Measurements from ENCODE around the gene NPIPB8. TPM values are rescaled to one million over a fixed set of nuclear protein-coding genes. Genes with fewer than 3 reads are reported as not detected.

The NPIPB8 gene
- total and polyA plus RNA-seq, 2 of the 13 experiments (the other 11 are each of a cell fraction or from before 2014, with no cell fraction given): 0.49 to 2.3 TPM

GRCh38 chr16:28609631-28610594, 28.0 kb upstream of the NPIPB8 start, which contains the start of gene SULT1A1 (continued):
- TF ChIP-seq, protein P1, sequence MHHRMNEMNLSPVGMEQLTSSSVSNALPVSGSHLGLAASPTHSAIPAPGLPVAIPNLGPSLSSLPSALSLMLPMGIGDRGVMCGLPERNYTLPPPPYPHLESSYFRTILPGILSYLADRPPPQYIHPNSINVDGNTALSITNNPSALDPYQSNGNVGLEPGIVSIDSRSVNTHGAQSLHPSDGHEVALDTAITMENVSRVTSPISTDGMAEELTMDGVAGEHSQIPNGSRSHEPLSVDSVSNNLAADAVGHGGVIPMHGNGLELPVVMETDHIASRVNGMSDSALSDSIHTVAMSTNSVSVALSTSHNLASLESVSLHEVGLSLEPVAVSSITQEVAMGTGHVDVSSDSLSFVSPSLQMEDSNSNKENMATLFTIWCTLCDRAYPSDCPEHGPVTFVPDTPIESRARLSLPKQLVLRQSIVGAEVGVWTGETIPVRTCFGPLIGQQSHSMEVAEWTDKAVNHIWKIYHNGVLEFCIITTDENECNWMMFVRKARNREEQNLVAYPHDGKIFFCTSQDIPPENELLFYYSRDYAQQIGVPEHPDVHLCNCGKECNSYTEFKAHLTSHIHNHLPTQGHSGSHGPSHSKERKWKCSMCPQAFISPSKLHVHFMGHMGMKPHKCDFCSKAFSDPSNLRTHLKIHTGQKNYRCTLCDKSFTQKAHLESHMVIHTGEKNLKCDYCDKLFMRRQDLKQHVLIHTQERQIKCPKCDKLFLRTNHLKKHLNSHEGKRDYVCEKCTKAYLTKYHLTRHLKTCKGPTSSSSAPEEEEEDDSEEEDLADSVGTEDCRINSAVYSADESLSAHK (CRISPR knock-in tag; IDR thresholded peaks at IDR 0.05; ENCODE audit: borderline replicate concordance): no peak
- no peak for TF ChIP-seq CREB1 (IDR thresholded peaks at IDR 0.05)
- TF ChIP-seq CREB1 (CRISPR knock-in tag; IDR thresholded peaks at IDR 0.05): no peak
- peak; percentile 82 for TF ChIP-seq MLX (CRISPR knock-in tag; IDR thresholded peaks at IDR 0.05)
- no peak for TF ChIP-seq ADNP (CRISPR knock-in tag; IDR thresholded peaks at IDR 0.05)
- TF ChIP-seq NR2F1 (CRISPR knock-in tag; IDR thresholded peaks at IDR 0.05): peak in 1 of 2 experiments; percentile 34; a peak in 2 of 4 replicates
- TF ChIP-seq RELA (CRISPR knock-in tag; IDR thresholded peaks at IDR 0.05): no peak
- TF ChIP-seq KLF9 (CRISPR knock-in tag; IDR thresholded peaks at IDR 0.05; ENCODE audit: low read depth): no peak; the same call in 1 of the 2 replicates
- no peak for TF ChIP-seq ZNF256 (CRISPR knock-in tag; conservative IDR thresholded peaks at IDR 0.05)
- peak; percentile 72; the same call in 1 of the 2 replicates for TF ChIP-seq PHF20 (CRISPR knock-in tag; IDR thresholded peaks at IDR 0.05)
- peak; percentile 100 for TF ChIP-seq ZSCAN21 (CRISPR knock-in tag; IDR thresholded peaks at IDR 0.05; ENCODE audit: borderline replicate concordance)
- no peak for TF ChIP-seq ZNF264 (CRISPR knock-in tag; IDR thresholded peaks at IDR 0.05)
- TF ChIP-seq ZNF234 (CRISPR knock-in tag; conservative IDR thresholded peaks at IDR 0.05): no peak; the same call in 1 of the 2 replicates
- 0 out of 2 replicates have a peak, but pooled peaks have one; percentile 23 for TF ChIP-seq ZNF101 (CRISPR knock-in tag; IDR thresholded peaks at IDR 0.05; ENCODE audit: borderline replicate concordance, low read depth)
- no peak for TF ChIP-seq SKI (IDR thresholded peaks at IDR 0.05; ENCODE audit: partially characterized antibody)
- TF ChIP-seq ZNF547 (CRISPR knock-in tag; IDR thresholded peaks at IDR 0.05): peak; percentile 84
- TF ChIP-seq AFF4 (CRISPR knock-in tag; IDR thresholded peaks at IDR 0.05): no peak; the same call in 1 of the 2 replicates
- TF ChIP-seq CEBPB (IDR thresholded peaks at IDR 0.05; ENCODE audit: borderline replicate concordance, low read depth, low read length): no peak
- TF ChIP-seq, protein P2, sequence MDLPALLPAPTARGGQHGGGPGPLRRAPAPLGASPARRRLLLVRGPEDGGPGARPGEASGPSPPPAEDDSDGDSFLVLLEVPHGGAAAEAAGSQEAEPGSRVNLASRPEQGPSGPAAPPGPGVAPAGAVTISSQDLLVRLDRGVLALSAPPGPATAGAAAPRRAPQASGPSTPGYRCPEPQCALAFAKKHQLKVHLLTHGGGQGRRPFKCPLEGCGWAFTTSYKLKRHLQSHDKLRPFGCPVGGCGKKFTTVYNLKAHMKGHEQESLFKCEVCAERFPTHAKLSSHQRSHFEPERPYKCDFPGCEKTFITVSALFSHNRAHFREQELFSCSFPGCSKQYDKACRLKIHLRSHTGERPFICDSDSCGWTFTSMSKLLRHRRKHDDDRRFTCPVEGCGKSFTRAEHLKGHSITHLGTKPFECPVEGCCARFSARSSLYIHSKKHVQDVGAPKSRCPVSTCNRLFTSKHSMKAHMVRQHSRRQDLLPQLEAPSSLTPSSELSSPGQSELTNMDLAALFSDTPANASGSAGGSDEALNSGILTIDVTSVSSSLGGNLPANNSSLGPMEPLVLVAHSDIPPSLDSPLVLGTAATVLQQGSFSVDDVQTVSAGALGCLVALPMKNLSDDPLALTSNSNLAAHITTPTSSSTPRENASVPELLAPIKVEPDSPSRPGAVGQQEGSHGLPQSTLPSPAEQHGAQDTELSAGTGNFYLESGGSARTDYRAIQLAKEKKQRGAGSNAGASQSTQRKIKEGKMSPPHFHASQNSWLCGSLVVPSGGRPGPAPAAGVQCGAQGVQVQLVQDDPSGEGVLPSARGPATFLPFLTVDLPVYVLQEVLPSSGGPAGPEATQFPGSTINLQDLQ (CRISPR knock-in tag; IDR thresholded peaks at IDR 0.05): no peak; the same call in 1 of the 2 replicates

All from HepG2 (cell line).